SH-SY5Y (cell line): ENCODE data around the gene PCGF3.

Experiments used
- GATA2 ChIP-seq: IDR thresholded peaks from 2 replicates; pipeline ENCODE4 v1.6.1; 2011; ENCODE audit warnings: mild to moderate bottlenecking, low read depth, low read length
- GATA3 ChIP-seq: IDR thresholded peaks from 2 replicates; pipeline ENCODE4 v1.6.1; 2011; ENCODE audit warnings: low read depth, mild to moderate bottlenecking, low read length, moderate library complexity

Gene PCGF3

GRCh38 chr4:732486-732885, 26.9 kb downstream of the PCGF3 start:
- no peak for TF ChIP-seq GATA2
- no peak for TF ChIP-seq GATA3

DNA sequence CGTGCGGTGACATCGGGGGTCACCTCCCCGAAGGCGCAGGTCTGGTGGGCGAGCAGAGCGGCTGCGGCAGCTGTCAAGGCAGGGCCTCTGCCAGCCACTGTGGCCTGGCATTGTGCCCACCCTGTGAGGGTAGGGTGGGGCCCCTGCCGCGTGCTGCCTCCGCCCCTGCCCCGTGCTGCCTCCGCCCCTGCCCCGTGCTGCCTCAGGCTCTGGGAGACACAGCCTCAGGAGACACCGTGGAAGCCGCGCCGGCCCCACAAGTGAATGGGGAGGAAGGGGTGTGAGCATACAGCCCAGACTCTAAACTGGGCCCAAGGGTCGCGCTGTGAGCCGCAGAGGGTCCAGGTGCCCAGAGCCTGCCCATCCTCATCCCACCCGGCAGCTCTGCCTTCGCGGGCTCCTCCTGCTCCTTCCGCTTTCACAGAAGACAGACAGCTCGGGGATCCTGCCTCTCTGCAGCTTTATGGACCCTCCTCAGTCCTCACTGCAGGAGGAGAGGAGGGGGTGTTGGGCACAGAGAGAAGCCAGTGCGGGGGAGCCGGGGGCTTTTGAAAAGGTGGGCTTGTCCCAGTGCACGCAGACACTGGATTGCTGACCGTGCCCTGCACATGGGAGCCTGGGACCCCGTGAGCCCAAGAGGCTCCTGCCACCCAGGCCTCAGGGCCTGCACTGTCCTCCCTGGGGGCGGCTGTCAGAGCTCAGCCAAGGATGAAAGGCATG, 27.4 kb downstream of the PCGF3 start:
- TF ChIP-seq GATA3: no peak
- TF ChIP-seq GATA2: no peak

DNA sequence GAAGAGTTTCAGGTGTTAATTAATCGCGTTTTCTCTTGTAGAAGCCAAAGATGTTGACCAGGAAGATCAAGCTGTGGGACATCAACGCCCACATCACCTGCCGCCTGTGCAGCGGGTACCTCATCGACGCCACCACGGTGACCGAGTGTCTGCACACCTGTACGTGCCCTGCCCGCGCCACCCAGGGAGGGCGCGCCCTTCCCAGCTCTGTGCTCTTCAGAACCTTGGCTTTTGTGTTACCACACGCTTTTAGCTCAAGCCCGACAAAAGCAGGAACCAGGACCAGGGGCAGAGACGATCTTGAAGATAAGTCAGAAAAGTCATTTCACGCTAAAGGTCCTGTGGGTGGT, 28.0 kb downstream of the PCGF3 start:
- TF ChIP-seq GATA2 (no peak), GATA3 (no peak)

GRCh38 chr4:734075-734474, 28.4 kb downstream of the PCGF3 start:
- TF ChIP-seq GATA3: no peak
- no peak for TF ChIP-seq GATA2

GRCh38 chr4:734951-735350, 29.3 kb downstream of the PCGF3 start:
- TF ChIP-seq GATA3 (no peak), GATA2 (no peak)

DNA sequence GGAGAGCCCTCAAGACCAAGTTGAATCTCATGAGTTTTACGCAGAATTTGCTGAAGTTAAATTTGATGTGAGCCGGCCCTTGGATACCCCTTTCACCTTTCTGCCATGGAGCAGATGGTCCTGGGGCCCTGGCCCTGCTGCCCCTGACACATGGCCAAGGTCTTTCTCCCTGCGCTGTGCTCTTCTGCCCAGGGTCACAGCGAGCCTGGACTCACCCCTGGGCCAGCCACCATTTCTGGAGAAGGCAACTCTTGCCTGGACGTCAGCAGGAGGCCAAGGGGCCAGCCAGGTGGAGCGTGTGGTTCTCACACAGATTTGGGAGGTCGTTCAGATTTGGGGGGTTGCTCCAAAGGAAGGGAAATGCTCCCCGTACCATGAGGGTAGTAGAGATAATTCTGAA, 30.0 kb downstream of the PCGF3 start:
- TF ChIP-seq GATA3 (no peak), GATA2 (no peak)

- no peak for TF ChIP-seq GATA2
- TF ChIP-seq GATA3: no peak
These were observed 33.2 kb downstream of the PCGF3 start for GRCh38 chr4:738781-739280.

DNA sequence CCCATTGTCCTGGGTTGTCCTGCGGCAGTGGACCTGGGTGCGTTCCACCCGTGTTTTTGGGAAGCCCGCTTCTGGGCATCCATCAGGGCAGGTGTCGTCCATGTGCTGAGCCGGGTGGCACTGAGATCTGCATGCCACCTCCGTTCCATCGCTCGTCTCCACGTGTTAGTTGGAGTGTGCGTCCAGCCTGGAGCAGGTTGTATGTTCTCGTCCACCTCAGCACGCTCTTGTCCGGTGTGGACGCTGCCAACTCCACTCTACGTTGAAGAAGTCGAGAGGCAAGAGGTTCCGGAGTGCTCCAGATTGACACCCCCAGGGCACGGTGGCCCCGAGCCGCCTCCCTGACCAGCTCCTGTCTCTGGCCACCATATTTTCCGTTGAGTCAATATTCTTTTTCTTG, 33.9 kb downstream of the PCGF3 start:
- TF ChIP-seq GATA2: no peak
- no peak for TF ChIP-seq GATA3

GRCh38 chr4:740011-740410, 34.4 kb downstream of the PCGF3 start:
- no peak for TF ChIP-seq GATA3
- no peak for TF ChIP-seq GATA2

DNA sequence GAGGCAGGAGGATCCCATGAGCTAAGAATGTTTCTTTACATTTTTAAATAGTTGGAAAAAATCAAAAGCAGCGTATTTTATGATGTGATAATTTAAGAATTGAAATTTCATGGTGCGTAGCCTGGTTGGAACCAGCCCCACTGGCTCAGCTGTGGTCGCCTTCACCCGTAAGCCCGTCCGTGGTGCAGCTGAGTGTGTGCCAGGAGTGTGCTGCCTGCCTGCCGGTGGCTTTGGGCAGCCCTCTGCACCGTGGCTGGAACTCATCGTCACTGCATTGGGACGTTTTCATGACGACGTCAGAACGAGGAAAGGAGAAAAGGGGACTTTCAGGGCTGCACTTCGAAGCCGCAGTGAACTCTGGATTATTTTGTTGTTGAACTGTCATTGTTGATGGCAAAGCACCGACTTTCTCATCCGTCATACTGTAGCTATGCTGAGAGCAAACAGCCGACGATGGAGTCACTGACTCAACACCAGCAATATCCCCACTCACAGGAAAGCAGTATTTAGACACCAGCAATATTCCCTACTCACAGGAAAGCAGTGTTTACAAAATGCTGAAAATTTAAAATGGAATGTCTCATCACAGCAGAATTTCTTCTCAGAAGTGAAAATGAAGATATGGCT, 35.1 kb downstream of the PCGF3 start:
- TF ChIP-seq GATA3 (no peak), GATA2 (no peak)

GRCh38 chr4:742096-742741, 36.6 kb downstream of the PCGF3 start:
- TF ChIP-seq GATA3 (no peak), GATA2 (no peak)

- TF ChIP-seq GATA3: no peak
- no peak for TF ChIP-seq GATA2
These were observed 37.2 kb downstream of the PCGF3 start for GRCh38 chr4:742742-743311.

GRCh38 chr4:743463-744211, 38.0 kb downstream of the PCGF3 start:
- TF ChIP-seq GATA2: no peak
- TF ChIP-seq GATA3: no peak
